Measurements from ENCODE around the gene KBTBD6.

KBTBD6 gene

GRCh38 chr13:41122838-41123237 is 9.8 kb downstream of the KBTBD6 start:
- Histone ChIP-seq H3K79me2 (ENCODE audit: low read length) (peaks cover 7% of the 10 kb centered on the region; the same call in 1 of the 2 replicates), H3K4me2 (ENCODE audit: low read length) (no peak overlapping the region), H2AFZ (ENCODE audit: low read depth, low read length) (no peak overlapping the region), H3K27me3 (ENCODE audit: low read depth, low read length) (no peaks in the 10 kb centered on the region), H3K9ac (ENCODE audit: low read length) (no peak overlapping the region), H4K20me1 (ENCODE audit: insufficient read depth, low read length) (no peaks in the 10 kb centered on the region), H3K4me3 (ENCODE audit: low read length) (no peak overlapping the region), H3K4me1 (ENCODE audit: low read length) (no peaks in the 10 kb centered on the region), H3K36me3 (replicated peaks; ENCODE audit: low read depth, low read length) (peaks cover 3% of the 10 kb centered on the region), H3K9me3 (ENCODE audit: insufficient read depth, low read length) (no peaks in the 10 kb centered on the region), H3K27ac (ENCODE audit: low read length) (no peak overlapping the region)
- no peak for TF ChIP-seq CTCF (IDR thresholded peaks at IDR 0.05; ENCODE audit: low read depth, low read length)
- no peak for TF ChIP-seq EZH2phosphoT487 (IDR thresholded peaks at IDR 0.05; ENCODE audit: low read depth)

- H3K27ac ChIP-seq (ENCODE audit: low read length) = no peak overlapping the region
- no peaks in the 10 kb centered on the region for H3K4me1 ChIP-seq (ENCODE audit: low read length)
- H3K9ac ChIP-seq (ENCODE audit: low read length) = no peak overlapping the region
- H3K4me3 ChIP-seq (ENCODE audit: low read length) = no peak overlapping the region
- H3K27me3 ChIP-seq (ENCODE audit: low read depth, low read length) = no peaks in the 10 kb centered on the region
- H3K79me2 ChIP-seq (ENCODE audit: low read length) = no peaks in the 10 kb centered on the region
- no peak overlapping the region for H2AFZ ChIP-seq (ENCODE audit: low read depth, low read length)
- TF ChIP-seq EZH2phosphoT487 (IDR thresholded peaks at IDR 0.05; ENCODE audit: low read depth) = no peak
- no peak for TF ChIP-seq CTCF (IDR thresholded peaks at IDR 0.05; ENCODE audit: low read depth, low read length)
- H3K36me3 ChIP-seq (replicated peaks; ENCODE audit: low read depth, low read length) = no peaks in the 10 kb centered on the region
- H4K20me1 ChIP-seq (ENCODE audit: insufficient read depth, low read length) = no peaks in the 10 kb centered on the region
- no peak overlapping the region for H3K4me2 ChIP-seq (ENCODE audit: low read length)
- H3K9me3 ChIP-seq (ENCODE audit: insufficient read depth, low read length) = no peaks in the 10 kb centered on the region
Measured at GRCh38 chr13:41117869-41118268, 14.7 kb downstream of the KBTBD6 start.

GRCh38 chr13:41111454-41111853 is 21.1 kb downstream of the KBTBD6 start:
- Histone ChIP-seq H3K9ac (ENCODE audit: low read length) (no peak overlapping the region), H3K27me3 (ENCODE audit: low read depth, low read length) (no peaks in the 10 kb centered on the region), H4K20me1 (ENCODE audit: insufficient read depth, low read length) (no peaks in the 10 kb centered on the region), H3K4me2 (ENCODE audit: low read length) (no peak overlapping the region), H2AFZ (ENCODE audit: low read depth, low read length) (no peak overlapping the region), H3K27ac (ENCODE audit: low read length) (no peak overlapping the region), H3K36me3 (replicated peaks; ENCODE audit: low read depth, low read length) (no peaks in the 10 kb centered on the region), H3K9me3 (ENCODE audit: insufficient read depth, low read length) (no peaks in the 10 kb centered on the region), H3K4me1 (ENCODE audit: low read length) (no peaks in the 10 kb centered on the region), H3K4me3 (ENCODE audit: low read length) (no peak overlapping the region), H3K79me2 (ENCODE audit: low read length) (no peaks in the 10 kb centered on the region)
- TF ChIP-seq EZH2phosphoT487 (IDR thresholded peaks at IDR 0.05; ENCODE audit: low read depth) (no peak), CTCF (IDR thresholded peaks at IDR 0.05; ENCODE audit: low read depth, low read length) (no peak)

GRCh38 chr13:41107584-41108014 is 25.0 kb downstream of the KBTBD6 start:
- TF ChIP-seq EZH2phosphoT487 (IDR thresholded peaks at IDR 0.05; ENCODE audit: low read depth) = no peak
- TF ChIP-seq CTCF (IDR thresholded peaks at IDR 0.05; ENCODE audit: low read depth, low read length) = no peak
- Histone ChIP-seq H4K20me1 (ENCODE audit: insufficient read depth, low read length) (no peaks in the 10 kb centered on the region), H3K4me1 (ENCODE audit: low read length) (no peaks in the 10 kb centered on the region), H3K9ac (ENCODE audit: low read length) (no peak overlapping the region), H3K27me3 (ENCODE audit: low read depth, low read length) (no peaks in the 10 kb centered on the region), H3K4me2 (ENCODE audit: low read length) (no peak overlapping the region), H2AFZ (ENCODE audit: low read depth, low read length) (no peak overlapping the region), H3K79me2 (ENCODE audit: low read length) (no peaks in the 10 kb centered on the region), H3K9me3 (ENCODE audit: insufficient read depth, low read length) (no peaks in the 10 kb centered on the region), H3K4me3 (ENCODE audit: low read length) (no peak overlapping the region), H3K36me3 (replicated peaks; ENCODE audit: low read depth, low read length) (no peaks in the 10 kb centered on the region), H3K27ac (ENCODE audit: low read length) (no peak overlapping the region)

All from OCI-LY3 (cell line).